GM19463 (cell line): Measurements from ENCODE around the gene C9orf152.

Experiments used
- ATAC-seq: cut with Tn5 transposase; IDR thresholded peaks from one replicate; pipeline ENCODE4 v1.9.1; 2021; ENCODE audit warnings: mild to moderate bottlenecking, moderate library complexity; ENCODE audit not compliant: unreplicated experiment

C9orf152 gene

DNA sequence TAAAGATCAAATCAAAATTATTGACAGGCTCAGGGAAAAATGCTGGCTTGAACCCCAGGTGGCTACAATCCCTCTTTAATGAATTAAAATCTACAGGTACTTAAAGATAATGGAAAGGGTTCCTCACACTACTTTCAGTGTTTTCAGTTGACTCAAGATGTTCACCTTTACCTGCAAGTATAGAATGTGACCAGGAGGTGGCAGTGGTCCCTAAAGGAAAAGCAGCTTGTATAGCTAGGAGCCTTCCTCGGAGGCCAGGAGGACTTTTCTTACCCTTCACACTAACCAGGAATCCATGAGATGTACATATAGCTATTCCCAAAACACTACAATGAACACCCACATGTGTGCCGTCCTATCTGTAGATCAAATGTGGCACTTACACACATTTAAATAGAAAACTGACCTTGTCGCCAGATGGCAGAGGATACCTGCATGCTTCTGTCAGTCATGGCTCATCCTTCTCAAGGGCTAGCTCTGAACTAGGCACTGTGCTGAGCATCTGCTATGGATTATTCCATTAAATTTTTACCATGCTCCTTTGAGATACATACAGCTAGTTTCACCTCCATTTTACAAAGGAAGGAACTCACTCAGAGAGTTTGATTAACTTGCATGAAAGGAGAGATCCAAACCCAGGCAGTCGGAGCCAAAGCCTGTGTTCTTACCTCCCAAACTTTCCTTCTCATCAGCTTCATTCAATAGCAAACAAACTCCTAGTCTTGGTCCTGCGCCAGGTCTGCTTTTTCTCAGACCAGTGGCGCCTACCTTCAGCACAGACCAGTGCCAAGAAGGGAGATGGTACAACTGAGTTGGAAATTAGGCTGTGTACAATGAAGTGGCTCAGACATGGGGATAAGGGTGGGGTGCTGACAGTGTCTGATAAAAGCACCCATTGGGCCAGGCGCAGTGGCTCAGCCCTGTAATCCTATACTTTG, 24.5 kb downstream of the C9orf152 start:
- peak; percentile 66 for ATAC-seq

DNA sequence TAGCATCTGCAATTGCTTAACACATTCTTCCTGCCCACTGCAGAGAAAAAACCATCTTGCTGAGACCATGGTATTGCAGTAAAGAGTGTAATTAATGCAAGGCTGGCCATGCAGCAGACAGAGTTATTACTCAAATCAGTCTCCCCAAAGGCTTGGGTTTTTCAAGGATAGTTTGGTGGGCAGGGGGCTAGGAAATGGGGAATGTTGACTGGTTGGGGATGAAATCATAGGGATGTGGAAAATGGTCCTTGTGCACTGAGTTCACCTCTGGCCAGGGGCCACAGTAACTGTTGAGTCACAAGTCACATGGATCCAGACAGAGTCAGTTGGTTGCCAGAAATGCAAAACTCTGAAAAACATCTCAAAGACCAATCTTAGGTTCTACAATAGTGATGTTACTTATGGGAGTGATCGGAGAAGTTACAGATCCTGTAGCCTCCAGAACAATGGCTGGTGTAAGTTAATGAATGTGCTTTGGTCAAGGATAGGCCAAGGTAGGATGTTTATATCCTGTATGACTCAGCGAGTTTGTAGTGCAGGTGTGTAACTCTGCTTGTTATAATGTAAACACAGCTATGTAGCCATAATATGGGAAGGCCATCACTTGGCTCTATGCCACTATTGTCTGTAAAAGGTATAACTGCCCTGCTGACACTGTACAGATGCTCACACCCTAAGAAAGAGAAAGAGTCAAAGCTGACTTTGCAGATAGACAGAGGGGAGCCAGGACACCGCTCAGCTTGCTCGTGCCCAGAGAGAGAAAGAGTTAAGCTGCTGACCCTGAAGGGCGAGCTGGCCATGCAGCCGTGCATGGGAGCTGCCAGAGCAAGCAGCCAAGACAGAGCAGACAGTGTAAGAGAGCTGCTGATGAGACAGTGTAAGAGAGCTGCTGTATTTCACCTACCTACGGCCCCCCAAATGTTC, 27.2 kb downstream of the C9orf152 start:
- no peak for ATAC-seq

DNA sequence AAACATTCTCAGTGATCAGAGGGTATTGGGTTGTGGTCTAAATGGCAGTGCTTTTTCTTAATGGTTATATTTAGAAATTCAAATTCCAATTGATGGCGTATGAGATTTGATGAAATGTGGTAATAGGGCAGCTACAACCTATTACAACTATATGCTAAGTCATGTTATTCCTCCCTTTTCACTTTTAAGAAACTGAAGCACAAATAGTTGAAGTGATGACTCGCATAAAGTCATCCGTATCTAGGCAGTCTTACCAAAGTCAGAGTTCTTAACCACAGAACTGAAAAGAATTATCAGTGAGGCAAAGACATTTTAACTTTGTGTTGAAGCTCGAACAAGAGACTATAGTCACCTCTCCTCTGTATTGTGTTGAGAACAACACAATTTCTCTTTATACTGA, 28.2 kb downstream of the C9orf152 start:
- no peak for ATAC-seq

DNA sequence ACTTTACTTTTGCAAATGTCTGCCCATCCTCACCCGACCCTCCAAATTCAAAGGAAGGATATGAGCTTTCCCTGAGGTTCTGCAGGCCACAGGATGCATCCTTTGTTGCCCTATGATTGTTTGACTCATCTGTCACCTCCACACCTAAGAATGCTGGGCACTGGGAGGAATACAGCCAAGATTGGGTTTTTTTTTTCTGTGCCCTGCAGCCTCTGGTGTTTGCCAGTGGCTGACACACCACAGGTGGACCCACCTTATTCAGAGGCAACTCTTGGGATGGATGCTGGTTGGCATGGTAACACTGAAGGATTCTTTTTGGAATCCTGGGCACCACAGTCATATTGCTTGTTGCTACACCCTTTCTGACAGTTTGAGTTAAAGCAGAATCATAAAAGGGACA, 29.7 kb downstream of the C9orf152 start:
- no peak for ATAC-seq

DNA sequence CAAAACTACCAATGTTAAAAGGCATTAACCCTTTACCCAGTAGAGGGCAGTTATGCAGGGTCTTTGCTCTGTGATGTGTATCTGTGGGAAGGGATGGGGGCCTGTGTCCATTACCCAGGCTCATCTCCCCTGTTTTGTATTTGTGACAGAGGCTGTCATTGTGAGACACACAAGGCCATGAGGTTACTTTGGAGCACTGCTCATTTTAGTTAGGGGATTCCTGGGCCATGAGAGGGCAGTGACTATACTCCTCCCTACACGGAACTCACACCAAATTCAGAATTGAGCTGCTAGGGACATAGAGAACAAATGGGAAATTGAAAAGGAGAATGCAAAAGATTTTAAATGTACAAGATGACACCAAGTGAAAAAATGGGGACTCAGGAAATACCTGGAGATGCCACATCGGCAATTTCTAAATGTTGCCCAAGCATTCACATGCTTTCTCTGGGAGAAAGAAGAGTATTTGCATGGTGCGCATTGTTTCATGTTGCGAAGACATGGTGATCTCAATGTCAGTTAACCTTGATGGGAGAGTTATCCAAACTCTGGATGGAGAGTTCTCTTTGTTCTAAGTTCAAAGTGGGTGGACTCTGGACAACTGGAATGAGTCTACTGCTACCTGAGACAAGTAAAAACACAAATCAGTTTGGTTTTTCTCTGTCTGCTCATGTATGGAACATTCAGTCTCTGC, 32.5 kb downstream of the C9orf152 start:
- no peak for ATAC-seq

DNA sequence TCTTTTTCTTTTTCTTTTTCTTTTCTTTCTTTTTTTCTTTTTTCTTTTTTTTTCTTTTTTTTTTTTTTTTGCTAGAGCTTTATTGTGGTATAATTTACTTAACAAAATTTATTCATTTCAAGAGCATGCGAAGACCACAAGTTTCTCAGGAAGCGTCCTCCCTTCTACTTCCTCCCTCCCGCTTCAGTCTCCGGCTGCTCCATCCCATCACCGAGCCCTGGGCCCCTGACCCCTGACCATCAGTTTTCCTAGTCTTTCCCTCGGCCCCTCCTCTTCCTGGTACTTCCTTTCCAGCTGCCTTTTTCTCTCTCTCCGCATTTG, 34.7 kb downstream of the C9orf152 start:
- no peak for ATAC-seq

DNA sequence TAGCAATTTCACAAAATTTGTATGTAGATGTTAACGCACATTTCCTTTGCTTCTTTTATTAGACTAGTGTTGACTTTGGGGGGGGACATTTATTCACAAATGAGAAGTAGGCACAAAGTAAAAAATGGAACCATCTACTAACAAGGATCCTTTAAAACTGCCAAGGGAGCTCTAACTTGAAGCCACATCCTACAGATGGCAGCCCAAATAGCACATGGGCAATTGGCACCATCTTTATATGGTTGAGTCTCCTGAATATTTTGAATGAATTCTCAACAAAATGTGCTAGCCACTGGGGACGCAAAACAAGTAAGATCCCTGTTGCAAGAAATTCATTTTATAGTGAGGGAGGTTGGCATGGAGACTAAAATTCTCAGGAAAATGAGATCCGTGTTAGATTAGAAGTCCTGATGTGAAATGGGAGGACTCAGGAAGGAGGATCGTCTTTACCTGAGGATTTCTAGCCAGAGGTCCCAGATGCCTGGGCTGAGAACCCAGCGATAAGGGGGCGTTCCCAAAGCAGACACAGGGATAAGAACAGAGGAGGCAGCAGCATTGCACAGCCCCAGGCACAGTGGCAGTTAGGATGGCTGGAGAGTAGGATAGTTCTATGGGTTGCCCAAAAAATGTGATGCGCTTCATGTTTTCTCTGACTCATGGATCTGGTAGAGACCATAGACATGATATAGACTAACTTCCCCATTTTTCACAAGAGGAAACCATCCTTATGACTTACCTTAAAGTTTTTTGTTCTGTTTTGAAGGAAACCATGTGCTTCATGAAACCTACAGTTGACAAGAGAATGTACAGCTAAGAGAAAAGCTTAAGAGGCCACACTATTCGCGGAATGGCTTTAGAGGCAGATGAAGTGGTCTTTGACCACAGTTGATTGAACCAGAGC, 37.4 kb downstream of the C9orf152 start:
- ATAC-seq, result no peak

DNA sequence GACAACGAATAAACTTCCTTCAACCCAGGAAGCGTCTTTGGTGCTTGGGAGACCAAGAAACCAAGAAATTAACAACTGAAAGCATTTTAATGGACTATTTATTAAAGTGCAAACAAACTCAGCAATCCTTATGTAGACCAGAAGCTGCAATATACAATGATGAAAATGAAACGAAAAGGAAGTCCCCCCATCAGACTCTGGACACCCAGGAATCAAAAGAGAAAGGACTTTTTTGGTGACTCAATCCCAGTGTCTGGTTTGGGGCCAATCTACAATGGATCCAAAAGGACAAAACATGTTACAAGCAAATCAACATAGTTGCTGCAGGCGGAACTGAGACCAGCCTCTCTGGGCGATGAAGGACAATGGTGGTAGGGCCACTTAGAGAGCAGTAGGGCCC, 39.5 kb downstream of the C9orf152 start:
- no peak for ATAC-seq

DNA sequence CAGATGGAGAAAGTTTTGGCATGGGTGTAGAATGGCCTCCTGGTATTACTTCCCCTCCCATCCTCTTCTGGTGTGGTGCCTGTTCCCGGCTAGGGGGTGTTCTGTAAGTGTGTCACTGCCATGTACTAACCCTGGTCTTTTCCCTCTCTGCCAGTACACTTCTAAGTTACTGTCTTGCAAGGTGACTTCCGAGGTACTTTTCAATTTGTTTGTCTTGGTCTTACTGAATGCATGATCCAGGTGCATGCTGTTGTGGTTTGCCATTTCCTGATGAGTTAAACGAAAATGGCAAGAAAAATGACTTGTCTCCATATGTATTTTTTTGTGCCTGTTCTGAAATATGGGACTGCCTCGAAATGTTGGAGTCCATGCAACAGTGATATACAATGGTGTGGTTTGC, 46.0 kb downstream of the C9orf152 start:
- peak; percentile 45 for ATAC-seq

DNA sequence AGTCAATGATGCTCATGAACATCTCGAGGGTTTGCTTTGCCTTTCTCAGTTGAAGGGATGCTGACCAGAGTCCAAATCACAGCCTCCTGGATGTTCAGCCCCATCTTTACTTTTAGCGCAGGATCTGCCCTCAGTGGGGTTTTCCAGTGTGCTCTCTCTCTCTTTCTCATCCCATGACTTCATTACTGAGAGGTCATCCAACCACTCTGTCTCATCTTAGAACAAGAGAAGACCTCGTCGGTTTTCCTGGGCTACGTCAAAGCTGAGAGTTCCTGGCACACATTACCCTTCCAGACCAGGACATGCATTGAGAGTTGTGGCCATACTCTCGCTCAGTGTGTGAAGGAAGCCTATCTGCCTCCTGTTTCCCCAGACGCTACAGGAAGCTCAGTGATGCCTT, 47.3 kb downstream of the C9orf152 start:
- ATAC-seq, result no peak

DNA sequence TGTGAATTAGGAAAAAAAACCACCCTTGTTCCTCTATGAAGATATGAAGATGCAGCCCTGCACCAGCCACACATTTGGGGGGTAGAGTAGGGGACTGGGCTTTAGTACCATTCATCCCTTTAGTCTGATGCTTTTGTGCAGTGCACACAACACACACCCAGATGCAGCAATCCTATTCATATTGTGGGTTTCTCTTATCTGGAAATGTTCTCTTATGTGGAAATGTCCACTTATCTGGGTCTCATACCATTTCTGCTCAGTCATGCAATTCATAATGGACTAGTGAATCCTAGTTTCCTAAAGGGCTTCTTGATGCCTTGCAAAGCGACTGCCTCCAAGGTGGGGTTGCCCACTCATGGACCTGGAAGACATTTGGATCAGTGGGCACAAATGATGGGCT, 47.8 kb downstream of the C9orf152 start:
- ATAC-seq, result no peak

DNA sequence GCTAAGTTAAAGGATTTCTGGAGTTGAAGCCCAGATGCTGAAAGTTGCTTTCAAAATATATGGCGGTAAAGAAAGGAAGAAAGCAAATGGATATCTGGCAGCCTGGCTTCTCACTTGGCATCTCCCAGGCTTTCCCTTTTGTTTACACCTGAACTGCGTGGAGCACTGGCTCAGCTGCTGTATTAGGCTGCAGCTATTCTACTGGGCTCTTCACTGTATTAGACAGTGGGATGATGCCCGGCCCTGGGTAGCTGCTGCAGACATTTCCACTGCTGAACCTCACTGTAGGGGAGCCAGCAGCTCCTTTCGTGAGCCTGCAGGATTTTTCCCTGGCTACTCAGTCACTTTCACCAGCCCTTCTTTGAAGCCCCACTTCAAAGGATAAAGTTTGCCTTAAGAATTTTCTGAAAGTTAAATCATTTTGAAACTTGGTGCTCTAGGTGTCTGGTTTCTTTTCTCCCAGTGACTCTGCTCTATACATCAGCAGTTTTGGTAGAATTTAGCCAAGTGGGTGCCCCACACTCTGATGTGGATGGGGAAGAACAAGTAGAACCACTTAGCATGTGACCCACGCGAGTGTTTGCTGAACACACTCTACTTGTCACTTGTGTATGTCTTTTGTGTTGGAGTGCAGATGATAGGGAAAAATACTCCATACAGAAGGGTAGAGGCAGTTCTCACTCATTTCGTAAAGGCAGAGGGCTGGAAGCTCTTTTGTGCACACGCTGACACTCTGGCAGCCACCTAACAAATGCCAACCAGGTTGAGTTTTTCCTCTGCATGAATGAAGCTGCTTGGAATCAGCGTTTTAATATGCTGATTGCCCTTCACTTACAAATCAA, 49.9 kb downstream of the C9orf152 start:
- ATAC-seq, result no peak

DNA sequence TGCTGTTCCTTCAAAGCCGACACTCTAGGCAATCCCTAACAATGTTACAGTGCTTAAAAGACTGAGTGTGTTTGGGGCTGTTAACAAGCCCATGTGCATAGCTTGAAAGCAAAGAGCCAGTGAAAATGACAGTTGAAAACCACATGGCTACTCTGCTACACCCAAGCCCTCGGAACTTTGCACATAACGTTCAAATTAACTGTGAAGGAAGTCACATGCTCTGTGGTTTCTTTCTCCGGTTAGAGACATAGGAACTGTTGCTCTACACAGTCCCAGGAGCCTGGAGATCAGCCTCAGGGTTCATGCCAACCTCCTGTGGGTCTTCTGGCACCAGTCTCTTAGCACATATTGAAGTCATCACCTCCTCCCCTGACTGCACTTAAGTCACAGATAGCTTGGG, 51.1 kb downstream of the C9orf152 start:
- ATAC-seq, result peak; percentile 78

DNA sequence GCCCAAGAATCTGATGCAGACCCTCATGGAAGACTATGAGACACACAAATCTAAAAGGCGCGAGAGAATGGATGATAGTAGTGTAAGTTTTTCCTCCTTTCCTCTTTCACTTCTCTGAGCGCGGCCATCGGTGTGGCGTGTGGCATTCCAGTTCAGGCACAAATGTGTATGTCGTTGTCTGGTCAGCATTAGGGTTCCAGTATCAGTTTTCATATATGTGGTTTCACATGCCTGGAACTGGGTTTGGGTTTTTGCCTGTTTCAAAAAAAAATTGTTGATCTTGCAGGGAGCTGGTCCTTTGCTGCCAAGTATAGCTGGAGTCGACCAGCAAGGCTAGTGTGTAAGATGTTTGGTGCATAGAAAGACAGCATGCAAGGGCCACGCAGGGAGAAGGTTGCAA, 51.5 kb downstream of the C9orf152 start:
- no peak for ATAC-seq

DNA sequence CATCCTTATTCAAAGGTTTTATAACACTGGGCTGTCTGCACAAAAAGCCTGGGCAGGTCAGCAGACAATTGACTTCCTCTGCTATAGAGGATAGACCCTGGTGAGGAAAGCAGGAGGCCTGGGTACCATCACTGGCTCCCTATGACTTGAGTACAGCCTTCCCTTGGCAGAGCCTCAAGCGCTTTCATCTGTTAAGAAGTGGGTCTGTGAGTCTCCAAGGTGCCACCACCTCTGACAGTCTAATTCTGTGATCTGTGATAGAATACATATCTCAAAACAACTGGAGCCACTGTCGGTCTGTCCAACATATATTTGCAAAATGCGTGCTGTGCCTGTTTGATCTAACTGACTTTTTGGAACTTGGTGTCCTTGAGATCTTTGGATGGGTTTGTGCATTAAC, 52.2 kb downstream of the C9orf152 start:
- no peak for ATAC-seq

DNA sequence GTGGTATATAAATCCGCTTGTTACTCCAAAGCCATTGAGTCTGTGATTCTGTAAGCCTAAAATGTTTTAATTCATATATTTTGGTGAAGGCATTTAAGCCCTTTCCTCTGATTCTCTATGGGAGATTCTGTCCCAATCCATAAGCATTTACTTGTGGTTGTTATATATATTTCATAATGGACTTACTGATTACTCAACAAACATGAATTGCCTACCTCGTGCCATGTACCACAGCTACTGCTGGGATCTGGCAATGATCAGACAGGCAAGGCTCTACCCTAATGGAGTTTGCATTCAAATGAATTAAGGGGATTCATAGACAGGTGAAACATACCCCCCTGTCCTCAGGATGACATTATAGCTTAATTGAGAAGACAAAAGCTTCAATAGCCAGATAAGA, 54.5 kb downstream of the C9orf152 start:
- no peak for ATAC-seq

DNA sequence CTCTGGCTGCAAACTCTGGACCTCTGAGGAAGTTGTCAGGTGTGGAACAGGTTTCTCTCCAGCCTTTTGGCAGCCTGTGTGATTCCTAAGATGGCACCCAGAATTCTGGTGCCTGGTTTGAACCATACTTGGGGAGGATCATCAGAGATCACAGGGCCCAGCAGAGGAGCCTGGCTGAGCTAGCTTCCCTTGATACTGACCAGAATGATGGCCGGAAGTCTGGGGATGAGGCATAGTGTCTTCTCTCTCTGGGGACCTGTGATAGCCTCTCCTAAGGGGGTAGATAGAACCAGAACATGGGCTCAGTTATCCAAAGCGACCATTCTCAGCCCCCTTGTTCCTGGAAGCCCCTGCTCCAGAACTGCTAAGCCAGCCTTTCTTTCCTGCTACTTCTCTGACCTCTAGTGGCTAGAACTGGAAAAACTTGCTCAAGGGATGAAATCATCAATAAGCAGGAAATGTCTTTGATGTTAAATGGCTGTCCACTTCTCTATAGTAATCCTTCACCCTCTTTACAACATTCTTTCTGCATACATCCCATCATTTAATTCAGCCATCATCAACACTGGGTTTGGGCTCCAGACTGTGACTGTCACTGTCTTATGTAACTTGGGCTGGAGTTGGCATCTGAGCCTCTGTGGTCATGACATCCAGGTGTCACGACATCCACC, 55.1 kb downstream of the C9orf152 start:
- ATAC-seq, result no peak
